MM.1S (cell line): ENCODE measurements around the gene BCOR.

Experiments
- CTCF ChIP-seq: fragments of 300-600 bp; sonication (generic); IDR thresholded peaks from 2 replicates; pipeline ENCODE4 v1.5.1; 2016; ENCODE audit warnings: antibody characterized with exemption, low read length, mixed read lengths
- EZH2 ChIP-seq: fragments of 300-600 bp; sonication (generic); optimal IDR thresholded peaks from 2 replicates; pipeline ENCODE3; 2017; ENCODE audit warnings: low read depth, mild to moderate bottlenecking, antibody characterized with exemption, low read length, mixed read lengths
- EZH2phosphoT487 ChIP-seq: fragments of 300-600 bp; sonication (generic); IDR thresholded peaks from 2 replicates; pipeline ENCODE4 v1.6.1; 2018; ENCODE audit warnings: antibody characterized with exemption, low read length

- TF ChIP-seq EZH2 (no peak), CTCF (no peak), EZH2phosphoT487 (no peak)
Observed at GRCh38 chrX:40064055-40064597, 33.6 kb downstream of the BCOR start.
